Neuronal stem cell (in vitro differentiated cells): Measurements from ENCODE around the gene PTPN3.

Source experiments
- DNase-seq: peaks from one replicate; pipeline ENCODE4 v3.0.0-alpha.2; 2013; ENCODE audit warnings: low spot score
- H2AFZ ChIP-seq: one replicate; pipeline ENCODE4 v1.6.1; 2013; ENCODE audit warnings: mild to moderate bottlenecking, low read length, inconsistent platforms
- H2AK5ac ChIP-seq: 2 replicates; pipeline ENCODE4 v1.6.1; 2013; ENCODE audit warnings: low read depth, mild to moderate bottlenecking, inconsistent platforms, low read length, moderate library complexity, mixed read lengths
- H2BK120ac ChIP-seq: 2 replicates; pipeline ENCODE4 v1.6.1; 2013; ENCODE audit warnings: low read depth, mild to moderate bottlenecking, inconsistent platforms, low read length, moderate library complexity, mixed read lengths
- H2BK12ac ChIP-seq: one replicate; pipeline ENCODE4 v1.6.1; 2013; ENCODE audit warnings: low read length, inconsistent platforms
- H2BK15ac ChIP-seq: 2 replicates; pipeline ENCODE4 v1.6.1; 2013; ENCODE audit warnings: mild to moderate bottlenecking, low read length, inconsistent platforms, mixed read lengths
- H2BK5ac ChIP-seq: one replicate; pipeline ENCODE4 v1.6.1; 2013; ENCODE audit warnings: inconsistent platforms, mild to moderate bottlenecking, low read length, moderate library complexity
- H3K14ac ChIP-seq: one replicate; pipeline ENCODE4 v1.6.1; 2013; ENCODE audit warnings: low read length, inconsistent platforms
- H3K18ac ChIP-seq: 2 replicates; pipeline ENCODE4 v1.6.1; 2013; ENCODE audit warnings: low read length, inconsistent platforms
- H3K23ac ChIP-seq: 2 replicates; pipeline ENCODE4 v1.6.1; 2013; ENCODE audit warnings: low read depth, mild to moderate bottlenecking, mixed read lengths, low read length, inconsistent platforms; ENCODE audit not compliant: poor library complexity
- H3K27ac ChIP-seq: replicated peaks from 3 replicates; pipeline ENCODE4 v1.5.1; 2013; ENCODE audit warnings: low read length, inconsistent platforms
- H3K27me3 ChIP-seq, 3 experiments: 2 replicates each; pipeline ENCODE4 v1.6.1; 2013; ENCODE audit warnings: low read length in 3 of 3, mild to moderate bottlenecking in 2 of 3, inconsistent platforms in 1 of 3, low read depth in 1 of 3, mixed read lengths in 1 of 3, moderate library complexity in 1 of 3; ENCODE audit not compliant: control insufficient read depth in 3 of 3, insufficient read depth in 3 of 3
- H3K36me3 ChIP-seq, 2 donors: replicated peaks in 1 of 2; 2 replicates each; pipeline ENCODE4 v1.6.1; 2013; ENCODE audit warnings: low read length in 2 of 2; ENCODE audit not compliant: control insufficient read depth in 2 of 2, insufficient read depth in 2 of 2
- H3K4ac ChIP-seq: 2 replicates; pipeline ENCODE4 v1.6.1; 2013; ENCODE audit warnings: inconsistent platforms, mild to moderate bottlenecking, low read length, moderate library complexity
- H3K4me1 ChIP-seq, 2 donors: 1 replicate in 1 of 2; 2 replicates in 1 of 2; pipeline ENCODE4 v1.6.1; 2013; ENCODE audit warnings: low read length in 2 of 2, low read depth in 1 of 2; ENCODE audit not compliant: control insufficient read depth in 2 of 2, insufficient read depth in 1 of 2
- H3K4me2 ChIP-seq: one replicate; pipeline ENCODE4 v1.6.1; 2013; ENCODE audit warnings: mild to moderate bottlenecking, low read length, inconsistent platforms; ENCODE audit not compliant: insufficient read depth, poor library complexity, severe bottlenecking
- H3K4me3 ChIP-seq, 2 donors: 2 replicates each; pipeline ENCODE4 v1.5.1; 2013; ENCODE audit warnings: low read length in 2 of 2, mild to moderate bottlenecking in 2 of 2, inconsistent platforms in 1 of 2, moderate library complexity in 1 of 2
- H3K79me1 ChIP-seq: one replicate; pipeline ENCODE4 v1.6.1; 2013; ENCODE audit warnings: low read depth, mild to moderate bottlenecking, inconsistent platforms, low read length, moderate library complexity
- H3K9ac ChIP-seq: one replicate; pipeline ENCODE4 v1.6.1; 2013; ENCODE audit warnings: mild to moderate bottlenecking, low read depth, low read length, inconsistent platforms; ENCODE audit not compliant: poor library complexity
- H3K9me3 ChIP-seq, 2 donors: replicated peaks in 1 of 2; 2 replicates each; pipeline versions ENCODE3 to v1.6.1; 2013; ENCODE audit warnings: low read length in 2 of 2, mild to moderate bottlenecking in 2 of 2, inconsistent platforms in 1 of 2, low read depth in 1 of 2, mixed read lengths in 1 of 2, moderate library complexity in 1 of 2; ENCODE audit not compliant: control insufficient read depth in 2 of 2, insufficient read depth in 1 of 2
- H4K8ac ChIP-seq: one replicate; pipeline ENCODE4 v1.6.1; 2013; ENCODE audit warnings: low read depth, mild to moderate bottlenecking, inconsistent platforms, low read length, moderate library complexity
- H4K91ac ChIP-seq: one replicate; pipeline ENCODE4 v1.6.1; 2013; ENCODE audit warnings: low read length, low read depth, mild to moderate bottlenecking, inconsistent platforms; ENCODE audit not compliant: poor library complexity
- WGBS, 2 donors: extraction: QIAGEN DNeasy Blood & Tissue Kit; methylation state at CpG; one replicate each; pipeline ENCODE4 v1.1.7; 2013; ENCODE audit warnings: missing lambda C conversion rate in 2 of 2, mixed read lengths in 1 of 2; ENCODE audit not compliant: insufficient read length in 2 of 2, insufficient replicate concordance in 1 of 2; ENCODE audit errors: extremely low coverage in 2 of 2; 5-methylcytosine and 5-hydroxymethylcytosine counted together

Gene PTPN3

DNA sequence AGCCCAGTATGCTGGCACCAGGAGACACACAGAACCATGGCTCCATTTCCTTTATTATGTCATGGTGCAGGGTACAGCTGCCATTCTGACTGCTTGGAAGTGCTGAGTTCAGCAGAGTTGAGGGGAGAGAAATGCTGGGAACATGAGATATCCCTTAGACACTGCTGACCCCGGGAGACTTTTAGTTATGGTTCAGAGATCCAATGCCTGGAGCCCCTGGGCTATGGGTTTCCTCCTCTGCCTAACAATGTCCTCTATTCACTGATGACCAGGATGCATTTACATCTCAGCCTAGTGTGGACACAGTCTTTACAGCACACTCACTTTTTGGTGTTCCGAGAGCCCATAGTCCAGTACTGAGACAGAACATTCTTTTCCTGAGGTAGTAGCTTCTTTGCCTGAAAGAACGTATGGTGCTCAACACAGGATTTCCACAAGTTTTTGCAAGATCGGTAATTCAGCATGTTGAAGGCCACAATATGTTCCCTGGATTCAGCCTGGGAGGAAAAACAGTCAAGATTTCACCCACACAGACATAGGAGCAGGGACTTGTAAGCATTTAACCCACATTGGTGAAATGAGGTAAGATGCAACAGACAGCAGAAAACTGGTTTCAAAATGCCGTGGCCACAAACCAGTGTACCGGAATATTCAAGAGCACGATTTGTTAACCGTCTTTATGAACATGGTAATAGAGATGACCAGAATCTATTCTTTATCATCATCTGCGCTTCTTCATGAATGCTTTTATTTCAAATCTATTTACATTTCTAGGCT lies 71.3 kb downstream of the PTPN3 start:
- Histone ChIP-seq H3K4me1 (peaks cover 4 to 20% of the 10 kb centered on the region in 2 donors), H2BK5ac (no peak overlapping the region), H2AFZ (peak overlapping the region; percentile 37), H3K9ac (no peak overlapping the region), H3K27me3 (no peaks in the 10 kb centered on the region), H2AK5ac (no peak overlapping the region), H3K23ac (no peak overlapping the region), H4K8ac (no peak overlapping the region), H2BK15ac (no peak overlapping the region), H3K79me1 (no peaks in the 10 kb centered on the region), H3K9me3 (no peaks in the 10 kb centered on the region), H3K27ac (no peak overlapping the region), H3K14ac (no peak overlapping the region), H3K18ac (no peak overlapping the region), H4K91ac (no peak overlapping the region), H3K4ac (no peak overlapping the region), H3K36me3 (peaks cover 0 to 2% of the 10 kb centered on the region in 2 donors), H2BK12ac (no peak overlapping the region), H2BK120ac (no peak overlapping the region), H3K4me2 (no peak overlapping the region), H3K4me3 (no peak overlapping the region)
- no CpG with 5 or more reads among the region's 9 CpGs for WGBS, 2 donors
- DNase-seq: no peak

- no peak overlapping the region for H3K18ac ChIP-seq
Measured at GRCh38 chr9:109424618-109425017, 73.5 kb downstream of the PTPN3 start.

GRCh38 chr9:109423877-109424276 lies 74.2 kb downstream of the PTPN3 start:
- Histone ChIP-seq H4K91ac (no peak overlapping the region), H2AFZ (no peak overlapping the region), H2BK12ac (no peak overlapping the region), H3K36me3 (peaks cover 0 to 2% of the 10 kb centered on the region in 2 donors), H3K4me2 (no peak overlapping the region), H2AK5ac (no peak overlapping the region), H2BK120ac (no peak overlapping the region), H3K79me1 (no peaks in the 10 kb centered on the region), H3K9me3 (no peaks in the 10 kb centered on the region), H2BK5ac (no peak overlapping the region), H3K4me1 (peaks cover 9 to 44% of the 10 kb centered on the region in 2 donors), H3K14ac (no peak overlapping the region), H4K8ac (no peak overlapping the region), H3K4me3 (no peak overlapping the region), H3K27me3 (no peaks in the 10 kb centered on the region), H2BK15ac (no peak overlapping the region), H3K9ac (no peak overlapping the region), H3K4ac (no peak overlapping the region), H3K23ac (no peak overlapping the region), H3K18ac (no peak overlapping the region), H3K27ac (no peak overlapping the region)
- WGBS, 2 donors: no CpG with 5 or more reads among the region's 1 CpG
- no peak for DNase-seq

More at GRCh38 chr9:109424618-109425017, 73.5 kb downstream of the PTPN3 start:
- Histone ChIP-seq H2BK120ac (no peak overlapping the region), H2BK5ac (no peak overlapping the region), H3K27ac (no peak overlapping the region), H2AK5ac (no peak overlapping the region), H4K91ac (no peak overlapping the region), H3K4me3 (no peak overlapping the region), H3K14ac (no peak overlapping the region), H3K23ac (no peak overlapping the region), H3K9me3 (no peaks in the 10 kb centered on the region), H3K4ac (no peak overlapping the region), H3K4me1 (peaks cover 4 to 37% of the 10 kb centered on the region in 2 donors), H3K9ac (no peak overlapping the region), H2AFZ (no peak overlapping the region), H3K36me3 (peaks cover 0 to 2% of the 10 kb centered on the region in 2 donors), H2BK15ac (no peak overlapping the region), H3K27me3 (no peaks in the 10 kb centered on the region), H2BK12ac (no peak overlapping the region), H3K79me1 (no peaks in the 10 kb centered on the region), H3K4me2 (no peak overlapping the region), H4K8ac (no peak overlapping the region)
- no peak for DNase-seq

- Histone ChIP-seq H2AFZ (no peak overlapping the region), H2BK120ac (no peak overlapping the region), H4K8ac (no peak overlapping the region), H3K14ac (no peak overlapping the region), H3K27me3 (no peaks in the 10 kb centered on the region), H4K91ac (no peak overlapping the region), H2BK5ac (no peak overlapping the region), H2BK12ac (no peak overlapping the region), H3K4ac (no peak overlapping the region), H3K4me2 (no peak overlapping the region), H3K27ac (no peak overlapping the region), H3K9me3 (no peaks in the 10 kb centered on the region), H3K79me1 (no peaks in the 10 kb centered on the region), H3K36me3 (peaks cover 0 to 2% of the 10 kb centered on the region in 2 donors), H3K18ac (no peak overlapping the region), H3K4me1 (peaks cover 18 to 54% of the 10 kb centered on the region in 2 donors), H3K4me3 (no peak overlapping the region), H3K9ac (no peak overlapping the region), H2AK5ac (no peak overlapping the region), H2BK15ac (no peak overlapping the region), H3K23ac (no peak overlapping the region)
- WGBS, 2 donors: no CpG with 5 or more reads among the region's 7 CpGs
- no peak for DNase-seq
Measured at GRCh38 chr9:109422641-109423040, 75.5 kb downstream of the PTPN3 start.
